ENCODE data around the gene SEC62. TPM values are rescaled to one million over a fixed set of nuclear protein-coding genes. Genes with fewer than 3 reads are reported as not detected.

Gene SEC62
- total RNA-seq: 65.8 and 69.6 TPM in 2 replicates

GRCh38 chr3:169966428-169966950 is at the start of gene SEC62:
Gene SEC62 (plus strand): TSS chr3:169966807. CDS start chr3:169966823, 16 bp downstream.

GRCh38 chr3:170037463-170038433 is 71.1 kb downstream of the SEC62 start, which contains the start of gene GPR160:
Gene GPR160 (plus strand): TSS chr3:170037995. CDS start chr3:170083973, 45,978 bp downstream.

Other genes starting within 250 kb of the SEC62 start
- 23.9 and 66.4 TPM in 2 replicates for gene TERC, start 201.7 kb upstream of the SEC62 start, total RNA-seq
- 5.7 and 6.4 TPM in 2 replicates for gene ACTRT3, start 197.2 kb upstream of the SEC62 start, total RNA-seq
- gene MYNN, start 193.4 kb upstream of the SEC62 start, total RNA-seq: 16.7 and 20.1 TPM in 2 replicates
- 0.07 TPM in 2 replicates for gene LRRIQ4, start 153.9 kb upstream of the SEC62 start, total RNA-seq
- gene LRRC34, start 153.9 kb upstream of the SEC62 start, total RNA-seq: 1.3 and 1.8 TPM in 2 replicates
- not detected in 2 replicates for gene LRRC31, start 96.9 kb upstream of the SEC62 start, total RNA-seq
- gene SAMD7, start 55.2 kb upstream of the SEC62 start, total RNA-seq: not detected in 2 replicates
- gene GPR160, start 71.2 kb downstream of the SEC62 start, total RNA-seq: 0.13 and 0.26 TPM in 2 replicates
- 31.9 and 40.1 TPM in 2 replicates for gene PHC3, start 214.9 kb downstream of the SEC62 start, total RNA-seq

Data from smooth muscle cell of the pulmonary artery (primary cell).